DMS79 treated with DMSO at 0.1 percent for 48 hours (cell line): ENCODE results near the gene POU6F2.
"Not testable (repeated sequence)": the region's sequence is repeated elsewhere in the genome, so short reads cannot be mapped to it uniquely, and the experiment has no call there.

Source experiments
- DNase-seq: peaks from one replicate; lab custom pipeline; 2025; lab: John Stamatoyannopoulos, UW

Gene POU6F2

GRCh38 chr7:39304668-39305405 is 327.1 kb downstream of the POU6F2 start:
- no peak for DNase-seq

DNA sequence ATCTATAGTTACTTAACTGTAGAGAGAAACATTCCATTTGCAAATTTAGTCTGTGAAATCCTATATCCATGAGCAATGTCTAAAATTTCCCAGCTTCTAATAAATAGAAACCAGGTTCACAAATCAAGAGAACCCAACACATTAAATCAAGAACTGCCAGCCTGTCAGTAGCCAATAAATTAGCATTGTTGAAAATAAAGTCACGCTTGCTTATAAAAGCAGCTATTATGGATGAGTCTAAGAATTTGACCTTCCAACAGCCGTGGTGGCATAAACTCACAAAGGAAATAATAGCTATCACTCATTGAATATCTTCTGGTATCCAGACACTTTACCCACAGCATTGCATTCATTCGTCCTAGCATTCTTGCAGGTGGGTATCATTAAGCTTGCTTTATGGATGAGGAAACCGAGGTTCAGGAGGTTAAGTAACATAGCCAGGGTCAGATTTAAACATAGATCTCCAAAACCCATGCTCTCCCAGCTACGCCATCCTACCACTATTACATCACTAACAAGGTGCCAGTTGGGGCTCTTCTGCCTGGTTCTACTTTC is 328.4 kb downstream of the POU6F2 start:
- no peak for DNase-seq

DNA sequence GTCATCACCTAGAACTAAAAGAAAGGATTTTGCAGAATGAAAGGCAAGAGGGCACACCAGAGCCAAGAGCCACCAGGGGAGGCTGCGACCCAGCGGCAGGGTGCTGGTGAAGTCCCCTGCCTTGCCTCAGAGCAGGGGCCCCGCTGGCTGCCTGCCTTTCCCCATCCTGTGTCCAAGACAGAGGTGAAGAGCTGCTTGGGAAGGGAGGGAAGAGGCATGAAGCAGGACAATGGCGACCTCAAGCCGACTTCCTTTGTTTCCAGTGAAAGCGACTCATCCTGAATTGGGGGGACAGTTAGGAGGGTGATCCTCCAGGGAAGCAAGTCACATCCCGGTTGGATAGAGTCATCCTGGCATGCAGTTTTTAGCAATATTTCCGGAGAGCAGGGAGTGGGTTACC is 333.0 kb downstream of the POU6F2 start:
- DNase-seq = no peak

GRCh38 chr7:39312254-39312989 is 334.7 kb downstream of the POU6F2 start:
- DNase-seq = no peak

DNA sequence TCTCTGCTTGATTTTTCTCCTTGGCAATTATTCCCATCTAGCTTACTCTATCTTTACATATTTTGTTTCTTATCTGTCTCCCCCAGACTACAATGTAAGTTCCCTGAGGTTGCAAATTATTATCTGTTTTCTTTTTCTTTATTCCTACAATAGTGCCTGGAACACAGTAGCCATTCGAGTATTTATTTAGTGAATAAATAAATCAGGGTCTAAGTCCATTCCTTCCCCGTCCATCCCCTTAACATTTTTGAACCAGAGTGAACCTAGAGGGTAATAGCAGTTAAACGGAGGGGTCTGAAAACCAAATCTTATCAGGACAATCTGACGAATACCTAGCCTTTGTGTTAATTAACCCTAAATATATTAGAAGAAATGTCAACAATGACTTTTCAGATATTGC is 335.7 kb downstream of the POU6F2 start:
- no peak for DNase-seq

DNA sequence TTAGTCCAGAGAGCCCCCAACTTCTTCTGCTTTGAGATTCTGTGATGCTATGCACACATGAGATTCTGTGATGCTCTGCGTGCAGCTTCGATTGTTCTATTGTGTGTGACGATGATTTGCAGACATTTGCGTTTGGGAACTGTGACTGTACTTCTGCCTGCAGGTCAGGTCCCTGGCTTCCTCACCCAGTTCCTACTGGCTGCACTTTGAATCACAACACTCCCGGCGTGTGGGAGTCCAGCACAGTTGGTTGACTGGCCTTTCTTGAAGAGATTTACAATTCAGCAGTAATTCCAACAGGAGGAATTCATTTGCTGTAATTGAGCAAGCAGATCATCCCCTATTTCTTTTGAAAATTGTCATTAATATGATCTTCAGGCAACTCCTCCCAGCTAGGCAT is 336.3 kb downstream of the POU6F2 start:
- no peak for DNase-seq

DNA sequence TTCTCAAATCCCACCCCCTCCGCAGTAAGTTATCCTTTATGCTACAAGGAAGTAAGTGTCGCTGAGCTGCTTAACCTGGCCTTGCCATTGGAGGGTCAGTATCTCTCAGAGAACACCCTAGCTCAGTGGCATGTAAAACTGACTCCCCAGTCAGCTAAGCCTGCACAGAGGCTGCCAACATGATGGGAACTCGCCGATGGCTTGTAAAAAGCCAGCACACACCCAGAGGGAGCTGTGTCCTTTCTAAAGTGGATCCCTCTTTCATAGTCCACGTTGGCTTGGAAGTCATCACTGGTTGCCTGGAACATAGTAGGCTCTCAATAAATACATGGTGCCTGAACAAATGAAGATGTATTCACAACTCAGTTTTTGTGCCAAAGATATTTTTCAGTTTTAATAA is 339.4 kb downstream of the POU6F2 start:
- no peak for DNase-seq

DNA sequence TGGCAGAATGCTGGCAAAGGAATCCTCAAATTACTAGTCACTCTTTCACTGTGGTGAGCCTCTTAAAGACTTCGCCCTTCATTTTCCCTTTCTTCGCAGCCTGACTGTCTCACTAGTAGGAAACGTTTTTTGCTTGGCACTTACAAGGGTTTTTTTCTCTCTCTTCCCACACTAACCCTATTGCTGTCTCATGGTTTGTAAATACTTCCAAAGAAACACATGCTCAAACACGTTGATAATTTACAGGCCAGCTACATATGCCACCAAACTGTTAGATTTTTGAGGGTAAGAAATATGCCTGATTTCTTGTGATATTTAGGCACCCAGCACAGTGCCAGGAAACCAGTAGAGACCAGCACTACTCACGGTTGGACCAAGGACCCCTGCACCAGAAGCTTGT is 340.2 kb downstream of the POU6F2 start:
- no peak for DNase-seq

- DNase-seq = no peak
These were observed 343.5 kb downstream of the POU6F2 start for GRCh38 chr7:39321245-39321644.

GRCh38 chr7:39321909-39322498 is 344.3 kb downstream of the POU6F2 start:
- no peak for DNase-seq

GRCh38 chr7:39324139-39324760 is 346.5 kb downstream of the POU6F2 start:
- DNase-seq = no peak

DNA sequence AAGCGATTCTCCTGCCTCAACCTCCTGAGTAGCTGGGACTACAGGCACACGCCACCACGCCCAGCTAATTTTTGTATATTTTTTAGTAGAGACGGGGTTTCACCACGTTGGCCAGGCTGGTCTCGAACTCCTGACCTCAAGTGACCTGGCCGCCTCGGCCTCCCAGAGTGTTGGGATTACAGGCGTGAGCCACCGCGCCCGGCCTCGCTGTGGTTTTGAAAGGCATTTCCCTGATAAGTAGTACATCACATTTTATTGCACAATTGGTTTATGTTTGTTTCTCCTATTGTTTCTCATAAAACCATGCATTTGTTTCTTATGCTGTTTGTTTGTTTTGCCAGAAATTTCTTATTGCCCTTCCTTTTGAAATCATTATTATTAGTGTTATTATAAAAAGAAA is 353.9 kb downstream of the POU6F2 start:
- not testable (repeated sequence) for DNase-seq

- DNase-seq = no peak
These were observed 354.4 kb downstream of the POU6F2 start for GRCh38 chr7:39332142-39332541.

GRCh38 chr7:39333701-39334100 is 356.0 kb downstream of the POU6F2 start:
- no peak for DNase-seq

DNA sequence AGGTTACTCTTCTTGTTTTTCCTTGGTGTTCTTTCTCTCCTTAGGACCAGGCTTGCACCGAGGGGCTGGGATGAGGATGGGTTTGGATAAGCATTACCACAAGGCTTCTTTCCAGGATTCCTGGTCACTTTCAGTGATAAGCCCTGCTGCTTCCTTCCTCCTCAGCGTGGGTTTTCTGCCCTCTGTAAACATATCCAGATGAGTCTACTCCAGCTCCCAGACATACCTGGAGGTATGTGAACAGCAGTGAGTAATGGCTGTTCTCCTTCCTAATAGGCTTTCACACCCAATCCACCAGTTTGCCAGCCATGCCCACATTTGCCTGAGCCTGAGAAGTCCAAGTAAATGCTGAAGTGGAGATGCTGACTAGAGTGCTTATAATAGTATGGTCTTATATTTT is 358.7 kb downstream of the POU6F2 start:
- no peak for DNase-seq

- no peak for DNase-seq
These were observed 361.0 kb downstream of the POU6F2 start for GRCh38 chr7:39338716-39339115.

DNA sequence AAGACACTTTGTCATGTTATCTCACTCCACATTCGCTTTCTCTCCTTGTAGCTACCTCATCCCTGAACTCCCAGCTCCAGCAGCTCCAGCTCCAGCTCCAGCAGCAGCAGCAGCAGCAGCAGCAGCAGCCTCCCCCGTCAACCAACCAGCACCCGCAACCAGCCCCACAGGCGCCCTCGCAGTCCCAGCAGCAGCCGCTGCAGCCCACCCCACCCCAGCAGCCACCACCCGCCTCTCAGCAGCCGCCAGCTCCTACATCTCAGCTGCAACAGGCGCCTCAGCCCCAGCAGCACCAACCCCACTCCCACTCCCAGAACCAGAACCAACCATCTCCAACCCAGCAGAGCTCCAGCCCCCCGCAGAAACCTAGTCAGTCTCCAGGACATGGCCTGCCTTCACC is 361.9 kb downstream of the POU6F2 start:
- no peak for DNase-seq

- no peak for DNase-seq
These were observed 363.4 kb downstream of the POU6F2 start for GRCh38 chr7:39341083-39341482.

DNA sequence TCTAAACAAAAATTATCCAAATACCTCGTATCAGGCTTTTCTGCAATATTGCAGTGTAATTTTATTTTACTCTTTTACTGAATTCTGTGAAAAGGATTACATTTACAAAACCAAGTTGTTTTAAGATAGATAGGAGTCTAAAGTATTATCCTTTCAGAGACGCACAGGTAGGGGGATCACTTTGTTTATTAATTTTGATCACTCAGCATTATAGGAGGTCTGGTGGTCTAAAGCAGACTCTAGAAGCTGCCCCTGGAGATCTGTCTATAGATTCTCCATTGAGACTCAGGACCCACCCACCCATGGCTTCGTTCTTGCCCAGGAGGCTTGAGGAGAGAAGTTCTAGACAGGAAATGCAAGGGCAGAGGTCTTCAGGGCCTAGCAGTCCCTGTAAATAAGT is 365.1 kb downstream of the POU6F2 start:
- DNase-seq = no peak

- DNase-seq = no peak
These were observed 371.9 kb downstream of the POU6F2 start for GRCh38 chr7:39349452-39350123.

DNA sequence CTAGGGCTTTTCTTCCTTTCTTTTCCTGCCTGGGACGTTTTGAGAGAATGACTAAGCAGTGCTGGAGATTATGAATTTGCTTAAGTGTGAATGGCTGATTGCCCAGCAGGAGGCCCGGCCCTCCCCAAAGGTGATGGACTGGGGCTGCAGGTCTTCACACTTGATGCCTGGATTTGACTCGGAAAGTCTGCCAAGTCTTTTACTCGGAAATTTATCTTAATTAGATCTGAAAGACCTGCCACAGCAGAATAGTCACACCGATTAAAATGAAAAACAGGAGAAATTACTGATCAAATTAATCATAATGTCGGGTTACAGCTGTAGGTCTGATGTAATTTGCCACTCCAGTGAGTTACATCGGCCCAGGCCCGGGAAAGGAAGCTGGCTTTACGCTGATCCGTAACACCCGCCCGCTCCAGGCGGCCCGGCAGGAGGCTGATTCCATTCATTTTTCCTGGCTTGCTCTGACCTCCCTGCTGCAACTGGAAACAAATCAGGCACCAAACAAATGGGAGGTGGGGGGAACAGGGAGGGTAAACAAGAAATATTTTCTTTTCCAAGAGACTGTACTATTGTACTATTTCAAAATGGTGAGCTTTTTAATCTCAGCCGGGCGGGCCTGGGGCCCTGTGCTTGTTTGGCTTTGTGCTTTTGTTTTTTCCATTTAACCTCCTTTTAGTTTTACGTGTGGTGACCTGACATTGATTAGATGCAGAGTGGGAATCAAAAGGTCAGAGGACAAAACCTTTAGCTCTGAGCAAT is 376.1 kb downstream of the POU6F2 start:
- no peak for DNase-seq
